H9 (cell line): ENCODE results near the gene CCN5. TPM values are rescaled to one million over a fixed set of nuclear protein-coding genes. Genes with fewer than 3 reads are reported as not detected.

ENCODE experiments used
- DNase-seq: peaks from one replicate; pipeline ENCODE4 v3.0.0-alpha.2; 2017
- H2AFZ ChIP-seq: one replicate; pipeline ENCODE4 v1.6.1; 2013; ENCODE audit warnings: mild to moderate bottlenecking, low read length, control low read depth, moderate library complexity
- H2AK5ac ChIP-seq: 2 replicates; pipeline ENCODE4 v1.6.1; 2013; ENCODE audit warnings: low read length, control low read depth, mixed read lengths; ENCODE audit not compliant: insufficient read length
- H2BK120ac ChIP-seq: one replicate; pipeline ENCODE4 v1.6.1; 2013; ENCODE audit warnings: low read depth, mild to moderate bottlenecking, low read length, control low read depth, inconsistent platforms; ENCODE audit not compliant: poor library complexity, severe bottlenecking
- H2BK12ac ChIP-seq: 2 replicates; pipeline ENCODE4 v1.6.1; 2013; ENCODE audit warnings: low read length, control low read depth, mixed read lengths, low read depth; ENCODE audit not compliant: insufficient read length
- H2BK15ac ChIP-seq: 2 replicates; pipeline ENCODE4 v1.6.1; 2013; ENCODE audit warnings: low read depth, low read length, control low read depth
- H2BK20ac ChIP-seq: one replicate; pipeline ENCODE4 v1.6.1; 2013; ENCODE audit warnings: low read depth, mild to moderate bottlenecking, low read length, control low read depth, inconsistent platforms; ENCODE audit not compliant: poor library complexity, severe bottlenecking
- H2BK5ac ChIP-seq: 2 replicates; pipeline ENCODE4 v1.6.1; 2013; ENCODE audit warnings: low read length, control low read depth, mixed read lengths; ENCODE audit not compliant: insufficient read length
- H3K14ac ChIP-seq: 2 replicates; pipeline ENCODE4 v1.6.1; 2013; ENCODE audit warnings: low read length, control low read depth; ENCODE audit not compliant: insufficient read depth
- H3K18ac ChIP-seq: 2 replicates; pipeline ENCODE4 v1.6.1; 2013; ENCODE audit warnings: low read depth, mild to moderate bottlenecking, mixed read lengths, low read length, control low read depth; ENCODE audit not compliant: insufficient read length
- H3K23ac ChIP-seq: 2 replicates; pipeline ENCODE4 v1.6.1; 2013; ENCODE audit warnings: low read length, control low read depth, mixed read lengths, low read depth; ENCODE audit not compliant: insufficient read length
- H3K23me2 ChIP-seq: 2 replicates; pipeline ENCODE4 v1.6.1; 2013; ENCODE audit warnings: low read depth, mild to moderate bottlenecking, mixed read lengths, low read length, control low read depth; ENCODE audit not compliant: insufficient read length, poor library complexity, severe bottlenecking
- H3K27ac ChIP-seq: 2 replicates; pipeline ENCODE4 v1.5.1; 2013; ENCODE audit warnings: low read length, control low read depth, mixed read lengths, low read depth; ENCODE audit not compliant: insufficient read length
- H3K27me3 ChIP-seq: 2 replicates; pipeline ENCODE4 v1.6.1; 2013; ENCODE audit warnings: low read length, control low read depth, inconsistent platforms; ENCODE audit not compliant: insufficient read depth
- H3K4ac ChIP-seq: 2 replicates; pipeline ENCODE4 v1.6.1; 2013; ENCODE audit warnings: low read depth, mild to moderate bottlenecking, control low read depth, inconsistent platforms, low read length, moderate library complexity
- H3K4me1 ChIP-seq: 2 replicates; pipeline ENCODE4 v1.6.1; 2013; ENCODE audit warnings: low read length, control low read depth, inconsistent platforms; ENCODE audit not compliant: insufficient read depth
- H3K4me2 ChIP-seq: 2 replicates; pipeline ENCODE4 v1.6.1; 2013; ENCODE audit warnings: low read length, control low read depth, mixed read lengths; ENCODE audit not compliant: insufficient read length, insufficient read depth
- H3K56ac ChIP-seq: 2 replicates; pipeline ENCODE4 v1.6.1; 2013; ENCODE audit warnings: low read depth, mild to moderate bottlenecking, mixed read lengths, low read length, control low read depth; ENCODE audit not compliant: insufficient read length
- H3K79me1 ChIP-seq: 2 replicates; pipeline ENCODE4 v1.6.1; 2013; ENCODE audit warnings: low read depth, mild to moderate bottlenecking, moderate library complexity, low read length, control low read depth, inconsistent platforms; ENCODE audit not compliant: insufficient read depth, poor library complexity, severe bottlenecking
- H3K79me2 ChIP-seq: 2 replicates; pipeline ENCODE4 v1.6.1; 2013; ENCODE audit warnings: low read length, control low read depth, inconsistent platforms; ENCODE audit not compliant: insufficient read depth
- H3K9ac ChIP-seq: 2 replicates; pipeline ENCODE4 v1.6.1; 2013; ENCODE audit warnings: low read length, control low read depth, mixed read lengths; ENCODE audit not compliant: insufficient read length; ENCODE audit errors: extremely low read depth
- H3K9me3 ChIP-seq: one replicate; pipeline ENCODE4 v1.6.1; 2013; ENCODE audit warnings: low read depth, low read length, inconsistent platforms; ENCODE audit not compliant: control insufficient read depth
- H3T11ph ChIP-seq: one replicate; pipeline ENCODE4 v1.6.1; 2013; ENCODE audit warnings: mild to moderate bottlenecking, low read length, control low read depth, inconsistent platforms
- H4K20me1 ChIP-seq: one replicate; pipeline ENCODE4 v1.6.1; 2013; ENCODE audit not compliant: control insufficient read depth, insufficient read length, insufficient read depth
- H4K5ac ChIP-seq: 2 replicates; pipeline ENCODE4 v1.6.1; 2013; ENCODE audit warnings: low read depth, mild to moderate bottlenecking, mixed read lengths, low read length, control low read depth; ENCODE audit not compliant: insufficient read length
- H4K8ac ChIP-seq: replicated peaks from 2 replicates; pipeline ENCODE4 v1.6.1; 2013; ENCODE audit warnings: low read length, control low read depth, mixed read lengths, low read depth; ENCODE audit not compliant: insufficient read length
- H4K91ac ChIP-seq: 2 replicates; pipeline ENCODE4 v1.6.1; 2013; ENCODE audit warnings: low read depth, mild to moderate bottlenecking, moderate library complexity, mixed read lengths, low read length, control low read depth; ENCODE audit not compliant: insufficient read length
- H3K27ac Mint-ChIP-seq, 3 experiments: 2 replicates in 2 of 3; 3 replicates in 1 of 3; pipeline ENCODE4 v1.8.0; 2020 to 2021; ENCODE audit warnings: mixed read lengths in 3 of 3, mild to moderate bottlenecking in 1 of 3, moderate library complexity in 1 of 3
- H3K27me3 Mint-ChIP-seq: 2 replicates; pipeline ENCODE4 v1.8.0; 2021; ENCODE audit warnings: low read depth, mild to moderate bottlenecking, moderate library complexity, mixed read lengths
- H3K36me3 Mint-ChIP-seq, 3 experiments: 2 replicates in 2 of 3; 3 replicates in 1 of 3; pipeline ENCODE4 v1.8.0; 2020 to 2021; ENCODE audit warnings: low read depth in 3 of 3, mixed read lengths in 3 of 3; ENCODE audit not compliant: insufficient read depth in 1 of 3
- H3K4me1 Mint-ChIP-seq, 2 experiments: 2 replicates each; pipeline ENCODE4 v1.8.0; 2020; ENCODE audit warnings: mixed read lengths in 2 of 2
- H3K4me3 Mint-ChIP-seq, 2 experiments: 2 replicates in 1 of 2; 3 replicates in 1 of 2; pipeline ENCODE4 v1.8.0; 2020 to 2021; ENCODE audit warnings: mild to moderate bottlenecking in 2 of 2, mixed read lengths in 2 of 2, moderate library complexity in 1 of 2
- H3K9me3 Mint-ChIP-seq, 2 experiments: 2 replicates in 1 of 2; 3 replicates in 1 of 2; pipeline ENCODE4 v1.8.0; 2020; ENCODE audit warnings: mild to moderate bottlenecking in 2 of 2, mixed read lengths in 2 of 2, moderate library complexity in 1 of 2
- CTCF ChIP-seq: fragments of 200-600 bp; sonication (generic); conservative IDR thresholded peaks from 3 replicates; pipeline ENCODE4 v1.8.0; 2021; ENCODE audit warnings: antibody characterized with exemption, mild to moderate bottlenecking
- WGBS: extraction: QIAGEN DNeasy Blood & Tissue Kit; methylation state at CpG from one replicate; pipeline ENCODE4 v1.1.7; 2013; ENCODE audit warnings: missing lambda C conversion rate, low lambda C conversion rate, mixed read lengths; ENCODE audit not compliant: insufficient read length; ENCODE audit errors: extremely low coverage; 5-methylcytosine and 5-hydroxymethylcytosine counted together
- total RNA-seq: library from RNA; stranded (reverse); gene quantifications from 2 replicates; pipeline ENCODE4 v1.2.1, GENCODE V29; 2021

CCN5 gene
- total RNA-seq, 1 experiment from 2014 or later = not detected

GRCh38 chr20:44704551-44704971, 10.6 kb upstream of the CCN5 start:
- Mint-ChIP-seq H3K4me1 (peaks cover 16 to 30% of the 10 kb centered on the region in 2 experiments), H3K9me3 (no peaks in the 10 kb centered on the region), H3K27me3 (peaks cover 5% of the 10 kb centered on the region), H3K27ac (no peak overlapping the region), H3K36me3 (no peaks in the 10 kb centered on the region; a peak in 1 of 7 replicates), H3K4me3 (no peak overlapping the region)
- WGBS = no CpG with 5 or more reads among the region's 4 CpGs
- no peak overlapping the region for H2AK5ac ChIP-seq
- H2BK120ac ChIP-seq = no peak overlapping the region
- H3K18ac ChIP-seq = no peak overlapping the region
- no peak overlapping the region for H3K56ac ChIP-seq
- H4K20me1 ChIP-seq = no peaks in the 10 kb centered on the region
- no peaks in the 10 kb centered on the region for H3K79me2 ChIP-seq
- H3K14ac ChIP-seq = no peak overlapping the region
- H3K9ac ChIP-seq = no peak overlapping the region
- no peak overlapping the region for H3K27ac ChIP-seq
- H3K79me1 ChIP-seq = no peaks in the 10 kb centered on the region
- no peaks in the 10 kb centered on the region for H3K9me3 ChIP-seq
- H3K23me2 ChIP-seq = no peaks in the 10 kb centered on the region
- H4K8ac ChIP-seq = no peak overlapping the region
- no peak overlapping the region for H2BK20ac ChIP-seq
- H2AFZ ChIP-seq = no peak overlapping the region
- H4K5ac ChIP-seq = no peak overlapping the region
- no peak overlapping the region for H4K91ac ChIP-seq
- no peak overlapping the region for H3K23ac ChIP-seq
- H3T11ph ChIP-seq = no peak overlapping the region
- H3K4me1 ChIP-seq = peaks cover 6% of the 10 kb centered on the region; the same call in 1 of the 2 replicates
- no peak for TF ChIP-seq CTCF
- H3K27me3 ChIP-seq = no peaks in the 10 kb centered on the region
- no peak overlapping the region for H2BK15ac ChIP-seq
- H2BK5ac ChIP-seq = no peak overlapping the region
- no peak overlapping the region for H3K4me2 ChIP-seq
- DNase-seq = no peak
- no peak overlapping the region for H2BK12ac ChIP-seq
- no peak overlapping the region for H3K4ac ChIP-seq
